T-helper 9 cell (primary cell): ENCODE results near the gene EPHB6.

Source experiments
- DNase-seq: peaks from one replicate; pipeline ENCODE4 v3.0.0-alpha.2; 2020

EPHB6 gene

DNA sequence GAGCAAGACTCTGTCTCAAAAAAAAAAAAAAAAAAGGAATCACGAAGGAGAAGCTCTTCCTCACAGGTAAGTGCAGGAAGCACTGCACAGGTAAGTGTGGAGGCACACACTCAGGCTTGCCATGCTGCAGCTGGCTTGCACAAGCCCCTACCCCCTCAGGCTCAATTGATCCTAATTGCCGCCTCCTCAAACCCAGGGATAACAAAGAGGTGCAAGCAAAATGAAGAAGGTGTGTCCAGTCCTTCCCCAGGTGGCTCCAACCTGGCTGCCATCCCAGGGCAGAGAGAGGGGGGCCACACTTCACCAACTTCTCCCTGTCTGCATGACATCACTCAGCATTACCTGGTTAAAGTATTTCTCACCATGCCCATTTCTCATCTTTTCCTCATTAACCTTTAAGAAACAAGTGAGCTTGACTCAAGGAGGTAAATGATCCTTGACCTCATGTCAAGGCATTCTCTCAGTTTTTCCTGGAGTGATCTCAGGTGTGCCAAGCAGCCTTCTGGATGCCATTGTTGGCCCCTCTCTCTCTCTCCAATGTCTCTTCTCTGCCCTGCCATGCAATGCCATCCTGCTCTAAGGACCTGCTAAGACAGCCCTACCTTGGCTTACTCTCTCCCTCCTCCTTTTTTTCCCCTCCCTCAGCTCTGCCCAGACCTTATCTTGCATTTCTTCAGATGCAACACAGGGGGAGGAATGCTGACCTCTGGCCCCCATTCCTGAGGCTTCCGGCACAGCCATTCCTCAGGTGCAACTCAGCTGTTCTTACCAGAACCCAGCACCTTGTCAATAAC lies 43.7 kb downstream of the EPHB6 start:
- no peak for DNase-seq

DNA sequence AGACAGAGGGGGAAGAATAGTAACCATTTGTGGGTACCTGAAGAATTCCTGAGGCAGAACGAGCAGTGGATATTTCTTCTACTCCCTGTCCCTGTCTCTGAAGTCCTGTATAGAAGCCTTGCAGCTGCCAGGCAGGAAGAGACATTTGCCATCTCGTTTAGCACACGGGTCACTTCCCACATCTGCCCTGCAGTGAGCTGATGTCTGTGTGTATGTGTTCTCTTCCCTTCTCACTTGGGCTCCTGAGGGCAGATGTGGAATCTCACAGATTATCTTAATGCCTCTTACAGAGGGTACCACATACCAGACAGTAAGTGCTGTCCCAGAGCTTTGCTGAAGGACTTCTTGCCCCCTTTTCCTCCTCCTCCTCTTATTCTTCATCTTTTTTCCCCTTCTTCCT lies 44.8 kb downstream of the EPHB6 start:
- DNase-seq, result no peak

DNA sequence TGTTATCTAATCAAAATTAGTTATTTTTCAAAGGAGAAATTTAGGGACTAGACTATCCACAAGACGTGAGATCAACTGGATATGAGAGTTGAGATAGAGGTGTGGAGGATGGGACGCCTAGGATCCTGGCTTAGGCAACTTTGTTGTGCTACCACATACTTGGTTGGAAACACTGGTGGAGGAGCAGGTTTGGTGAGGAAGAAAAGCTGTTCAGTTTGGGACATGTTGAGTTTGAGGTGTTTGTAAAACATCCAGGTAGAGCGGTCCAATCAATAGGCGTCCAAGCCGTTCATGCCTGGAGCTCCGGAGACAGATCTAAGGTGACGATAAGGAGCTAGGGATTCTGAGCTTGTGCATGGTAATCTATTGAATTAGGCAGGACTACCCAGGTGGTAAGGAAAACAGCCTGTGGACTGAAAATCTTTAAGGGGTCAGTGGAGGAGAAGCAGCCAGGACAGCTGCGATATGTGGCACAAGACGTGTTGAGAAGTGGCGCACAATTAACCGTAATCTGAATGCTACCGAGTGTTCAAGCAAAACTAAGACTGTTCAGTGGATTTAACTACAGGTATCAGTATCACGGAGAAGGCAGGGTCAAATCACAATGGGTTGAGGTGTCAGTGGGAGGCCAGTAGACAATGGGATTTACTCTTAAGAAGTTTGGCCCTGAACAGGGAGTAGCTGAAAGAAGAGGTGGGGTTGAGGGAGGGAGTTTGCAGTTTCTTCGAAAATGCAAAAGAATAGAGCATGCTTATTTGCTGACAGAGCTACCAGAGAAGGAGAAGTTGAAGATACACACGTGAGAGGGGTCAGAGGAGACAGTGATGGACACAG lies 46.8 kb downstream of the EPHB6 start:
- DNase-seq, result no peak

DNA sequence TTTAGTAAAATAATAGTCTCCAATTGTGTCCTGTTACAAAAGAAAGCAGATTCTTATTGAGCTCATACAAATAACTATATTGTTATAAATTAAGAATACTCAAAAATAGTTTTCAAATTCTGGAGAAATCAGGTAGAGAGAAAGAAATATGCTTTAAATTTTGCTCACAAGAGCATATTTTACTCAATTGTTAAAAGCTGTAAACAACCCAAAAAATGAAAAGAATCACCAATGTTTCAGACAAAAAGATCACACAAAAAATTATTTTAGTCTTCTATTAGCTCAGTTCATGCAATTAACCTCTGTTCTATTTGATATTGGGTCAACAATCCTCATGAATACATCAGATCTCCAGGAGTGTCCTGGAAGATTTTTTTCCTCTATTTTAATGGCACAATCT lies 49.3 kb downstream of the EPHB6 start:
- no peak for DNase-seq

DNA sequence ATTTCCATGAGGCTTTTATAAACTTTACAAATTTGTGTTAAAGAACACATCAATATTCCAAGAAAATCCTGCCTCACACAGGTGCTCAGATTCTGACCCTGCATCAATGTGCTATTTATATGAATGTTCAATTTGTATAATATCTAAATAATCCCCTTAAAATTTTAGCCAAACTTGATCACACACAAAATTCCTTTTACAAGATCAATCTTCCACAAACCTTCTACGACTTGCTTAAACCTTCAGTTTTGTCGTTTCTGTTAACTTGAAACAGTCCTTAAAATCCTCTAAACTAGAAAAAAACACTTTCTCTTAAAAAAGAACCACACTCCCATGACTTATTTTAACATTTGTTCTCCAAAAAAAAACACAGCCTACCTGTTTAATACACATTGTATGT lies 50.9 kb downstream of the EPHB6 start:
- DNase-seq, result no peak

DNA sequence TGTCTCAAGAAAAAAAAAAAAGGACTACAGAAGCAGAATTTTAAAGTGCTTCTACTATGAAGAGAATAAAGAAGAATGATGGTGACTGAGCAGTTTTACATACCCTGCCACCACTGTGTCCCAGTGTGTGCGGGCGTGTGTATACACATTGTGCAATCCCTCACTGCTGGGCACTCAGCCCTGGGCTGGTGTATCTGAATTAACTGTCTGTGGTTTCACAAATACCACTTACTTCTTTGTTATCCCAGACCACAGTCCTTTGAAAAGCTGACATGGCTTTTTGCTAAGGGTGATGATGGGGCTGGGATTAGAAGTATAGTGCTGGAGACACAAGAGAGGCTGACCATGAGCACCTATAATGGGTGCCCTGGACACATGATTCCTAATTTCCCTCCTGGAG lies 51.8 kb downstream of the EPHB6 start:
- no peak for DNase-seq

DNA sequence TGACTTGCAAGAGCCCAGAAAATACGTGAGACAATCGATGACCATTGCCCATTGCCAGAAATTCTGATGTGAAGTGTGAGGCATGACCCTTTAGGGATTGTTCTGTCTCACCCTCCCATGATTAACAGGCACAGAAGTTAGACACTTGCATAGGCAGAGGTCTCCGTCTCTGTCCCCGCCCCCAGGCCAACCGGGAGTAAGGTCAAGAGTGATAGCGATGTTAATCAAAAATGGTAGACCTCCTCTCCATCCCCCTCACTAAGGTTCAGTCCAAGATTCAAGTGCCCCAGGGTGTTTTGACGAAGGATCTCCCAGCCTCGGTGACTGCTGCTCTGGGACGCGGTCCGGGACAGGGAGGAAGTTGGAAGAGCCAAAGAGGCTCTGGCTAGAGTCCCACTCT lies 53.4 kb downstream of the EPHB6 start:
- no peak for DNase-seq

DNA sequence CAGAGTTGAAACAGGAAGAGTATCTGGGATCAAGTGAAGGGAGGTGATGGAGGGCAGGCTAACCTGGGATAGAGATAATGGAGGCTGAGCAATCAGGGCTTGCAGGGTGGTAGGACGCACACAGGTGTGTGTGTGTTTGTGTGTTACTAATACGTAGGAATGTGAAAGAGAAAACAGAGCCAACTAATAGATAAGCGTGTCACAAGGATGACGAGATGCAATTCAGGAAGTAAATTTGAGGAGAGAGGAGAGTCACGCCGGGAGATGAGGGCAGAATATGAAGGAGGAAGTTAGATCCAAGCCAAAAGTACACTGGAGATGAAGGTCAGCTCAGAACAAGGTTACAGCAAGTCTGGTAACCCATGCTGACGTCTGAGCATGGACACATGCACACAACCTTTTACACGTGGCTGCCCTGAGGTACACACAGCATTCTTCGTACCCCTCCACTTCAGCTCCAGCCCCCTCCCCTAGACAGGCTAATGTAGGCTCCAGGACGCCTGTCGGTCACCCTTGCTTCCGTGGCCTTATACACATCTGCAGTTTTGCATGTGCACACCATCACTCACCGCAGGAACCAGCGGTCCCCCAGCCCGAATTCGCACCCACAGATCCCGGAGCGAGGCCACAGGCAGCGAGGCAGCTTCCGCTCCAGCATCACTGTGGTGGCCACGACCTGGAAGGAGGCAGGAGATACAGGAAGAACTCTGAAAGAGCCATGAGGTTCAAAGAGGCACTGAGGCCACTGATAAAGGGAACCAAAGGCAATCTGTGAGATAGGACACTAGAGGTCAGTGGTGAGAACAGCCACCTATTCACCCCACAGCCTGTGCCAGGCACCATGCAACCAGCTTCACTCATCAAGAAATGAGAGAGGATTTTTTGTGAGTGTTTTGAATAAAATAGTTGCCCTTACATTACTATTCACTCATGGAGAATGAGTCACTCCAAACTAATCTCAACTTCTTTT lies 54.3 kb downstream of the EPHB6 start:
- DNase-seq, result no peak

DNA sequence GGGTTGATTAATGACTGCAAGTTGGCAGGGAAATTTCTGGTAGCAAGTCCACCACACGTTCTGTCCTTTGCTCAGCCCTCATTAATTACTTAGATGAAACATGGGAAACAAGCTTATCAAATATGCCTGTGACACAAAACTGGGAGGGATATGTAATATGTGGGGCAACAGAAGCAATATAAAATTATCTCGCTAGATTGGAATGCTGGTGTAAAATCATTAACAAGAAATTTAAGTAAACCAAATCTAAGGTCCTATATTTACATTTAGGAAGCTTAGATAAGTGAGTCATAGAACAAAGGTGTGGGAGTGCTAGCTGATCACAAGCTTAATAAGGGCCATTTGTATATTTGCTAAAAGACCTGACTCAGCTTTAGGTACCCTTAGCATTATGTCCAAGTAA lies 55.2 kb downstream of the EPHB6 start:
- no peak for DNase-seq

DNA sequence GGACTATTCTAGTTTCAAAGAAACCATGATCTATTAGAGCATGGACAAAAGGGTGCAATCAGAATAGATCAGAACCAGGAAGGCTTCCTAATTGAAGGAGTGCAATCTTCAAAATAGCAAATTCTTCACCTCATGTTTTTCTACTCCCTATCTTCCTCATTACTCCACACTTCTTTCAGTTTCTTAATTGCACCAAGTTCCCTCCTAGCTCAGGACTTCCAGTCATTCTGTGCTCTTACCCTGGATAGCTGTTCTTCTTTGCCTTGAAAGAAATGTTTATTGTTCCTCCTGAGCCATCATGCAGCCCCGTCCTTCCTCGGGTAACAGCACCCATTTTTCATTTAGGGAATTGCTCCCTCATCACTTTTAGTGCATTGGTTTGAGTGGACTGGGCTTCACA lies 55.6 kb downstream of the EPHB6 start:
- no peak for DNase-seq

DNA sequence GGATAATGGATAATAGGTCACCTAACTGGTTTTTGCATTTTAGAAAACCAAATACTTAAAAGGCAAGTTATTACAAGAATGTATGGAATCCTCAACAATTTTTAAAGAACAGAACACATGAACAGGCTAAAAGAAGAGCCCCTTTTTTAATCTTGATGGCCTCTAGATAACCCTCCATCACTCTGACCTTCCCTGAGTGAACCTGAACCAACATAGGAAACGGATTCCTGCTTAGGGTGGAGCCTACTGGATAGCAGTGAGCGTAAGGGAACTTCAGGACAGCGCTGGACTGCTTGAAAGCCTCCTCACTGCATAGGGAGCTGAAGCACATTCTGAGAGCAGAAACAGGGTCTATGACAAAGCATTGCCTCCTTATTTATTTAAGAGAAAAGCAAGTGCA lies 58.2 kb downstream of the EPHB6 start:
- no peak for DNase-seq

DNA sequence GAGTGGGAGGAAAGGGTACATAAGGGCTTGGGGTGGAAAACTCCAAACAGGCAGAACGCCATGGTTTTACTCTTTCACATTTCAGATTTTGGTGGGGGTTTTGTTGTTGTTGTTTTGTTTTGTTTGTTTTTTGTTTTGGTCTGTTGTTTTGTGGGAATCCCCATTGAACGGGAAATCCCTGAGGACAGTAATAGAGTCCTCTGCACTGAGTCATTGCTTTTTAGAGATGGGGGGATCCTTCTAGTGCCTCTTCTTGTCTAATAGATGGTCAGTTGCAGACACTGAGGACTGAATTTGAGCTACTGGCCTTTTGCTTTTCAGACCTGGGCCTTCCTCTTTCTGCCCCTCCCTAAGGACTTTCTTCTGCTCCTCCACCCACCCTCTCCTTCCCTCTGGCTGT lies 58.7 kb downstream of the EPHB6 start:
- no peak for DNase-seq

DNA sequence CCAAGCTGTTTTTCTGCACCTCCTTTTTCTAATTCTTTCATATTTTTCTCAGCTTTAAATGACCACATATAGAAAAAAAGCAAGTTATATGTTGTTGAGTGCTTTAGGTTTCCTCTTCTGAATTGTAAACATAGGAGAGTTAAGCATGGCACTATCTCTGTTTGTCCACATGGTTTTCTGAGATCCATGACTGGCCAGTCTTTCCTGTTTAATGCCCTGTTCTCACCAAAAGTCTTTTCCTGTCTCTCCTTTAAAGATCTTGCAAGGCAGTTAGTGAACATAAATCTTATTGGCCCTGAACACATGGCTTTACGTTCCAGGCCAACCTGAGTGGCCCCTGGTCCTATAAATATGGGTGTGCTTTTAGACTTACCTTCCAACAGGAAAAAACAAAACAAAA lies 59.2 kb downstream of the EPHB6 start:
- no peak for DNase-seq

DNA sequence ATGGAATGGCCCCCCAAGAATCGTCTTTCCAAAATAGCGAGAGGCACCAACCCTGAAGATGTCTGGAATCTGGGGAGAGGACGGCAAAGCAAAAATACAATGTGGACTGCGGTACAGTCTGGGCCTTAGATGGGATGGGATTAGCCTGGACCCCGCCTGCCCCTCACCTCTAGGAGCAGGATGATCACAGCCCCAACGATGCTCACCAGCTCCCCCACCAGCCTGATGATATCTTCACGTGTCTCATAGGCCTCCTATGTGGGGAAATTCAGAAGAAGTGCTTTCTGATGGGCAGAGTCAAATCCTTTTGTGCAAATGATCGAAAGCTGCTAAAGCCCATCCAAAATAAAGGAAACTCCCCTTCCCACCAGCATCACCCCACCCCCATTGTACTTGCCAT lies 60.4 kb downstream of the EPHB6 start:
- DNase-seq, result no peak

DNA sequence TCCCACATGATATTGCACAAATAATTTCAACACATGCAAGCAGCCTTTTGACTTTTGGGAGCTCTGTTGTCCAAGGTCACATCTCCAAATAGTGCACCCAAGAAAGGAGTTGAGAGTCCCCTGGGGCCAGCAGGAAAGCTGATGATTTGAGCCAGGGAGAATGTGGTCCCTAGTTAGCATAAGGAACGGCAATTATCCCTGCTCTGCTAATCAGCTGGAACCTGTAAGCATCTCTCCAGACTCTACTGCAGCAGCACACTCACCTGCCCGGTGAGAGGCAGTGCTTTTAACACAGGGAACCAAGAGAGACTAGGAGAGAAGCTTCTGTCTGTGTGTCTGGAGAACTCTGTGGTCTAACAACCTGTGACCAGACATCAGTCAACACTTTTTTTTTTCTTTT lies 61.6 kb downstream of the EPHB6 start:
- no peak for DNase-seq

DNA sequence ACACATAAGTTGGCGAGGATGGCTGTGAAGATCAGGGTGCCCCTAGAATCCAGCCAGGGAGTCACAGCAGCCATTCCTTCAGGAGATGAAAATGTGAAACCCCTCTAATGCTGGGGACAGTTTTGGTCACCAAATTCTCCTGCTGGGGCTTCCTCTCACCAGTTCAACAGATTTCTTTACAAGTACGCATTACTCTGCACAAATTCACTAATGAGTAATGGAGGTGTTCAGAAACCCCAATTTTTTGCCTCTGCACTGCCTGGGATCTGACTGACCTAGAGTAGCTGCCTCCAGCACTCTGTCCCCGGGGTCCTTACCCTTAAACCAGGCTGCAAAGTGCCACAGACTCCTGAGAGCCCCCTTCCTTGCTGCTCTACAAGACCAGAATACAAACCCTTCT lies 62.6 kb downstream of the EPHB6 start:
- DNase-seq, result no peak

DNA sequence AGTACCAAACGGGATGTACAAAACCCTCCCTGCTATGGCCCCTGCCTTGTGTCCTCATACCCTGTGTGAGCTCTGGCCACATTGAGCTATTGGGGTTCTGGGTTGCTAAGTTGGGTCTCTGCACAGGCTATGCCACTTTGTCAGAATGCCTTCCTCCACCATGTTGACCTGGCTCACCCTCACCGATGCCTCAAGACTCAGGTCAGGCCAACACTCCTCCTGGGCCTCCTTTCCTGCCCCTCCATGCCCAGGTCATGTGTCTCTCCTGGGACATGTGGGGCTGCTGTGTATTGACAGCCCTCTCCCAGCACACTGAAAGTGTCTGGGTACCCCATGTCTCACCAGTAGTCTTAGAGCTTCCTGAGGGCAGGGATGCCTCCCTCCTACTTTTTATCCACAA lies 64.0 kb downstream of the EPHB6 start:
- no peak for DNase-seq

DNA sequence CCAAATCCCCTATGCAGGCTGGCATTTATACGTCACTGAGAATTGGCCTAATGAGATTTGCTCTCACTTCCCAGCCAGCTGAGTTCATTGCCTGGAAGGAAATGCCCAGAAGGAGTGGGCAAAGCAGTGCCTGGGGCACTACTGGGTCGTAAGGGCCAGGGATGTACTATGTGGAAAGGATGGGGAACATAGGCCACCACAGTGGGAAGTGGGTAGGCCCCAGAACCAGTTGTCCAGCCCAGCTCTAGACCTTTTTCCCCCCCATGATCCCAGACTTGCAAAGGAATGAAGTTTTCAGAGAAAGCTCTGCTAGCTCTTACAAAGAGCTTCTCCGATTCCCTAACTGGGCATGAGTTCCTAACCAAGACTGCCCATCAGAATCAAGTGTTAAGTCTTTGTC lies 64.8 kb downstream of the EPHB6 start:
- DNase-seq, result no peak
